ENCODE results near the gene TMEM182. TPM values are rescaled to one million over a fixed set of nuclear protein-coding genes. Genes with fewer than 3 reads are reported as not detected.
A peak's percentile ranks its signal among the peaks of the same experiment; 100 is the strongest.

The TMEM182 gene
- total RNA-seq, 1 donor from 2014 or later: 3.7 TPM

- TF ChIP-seq CTCF (IDR thresholded peaks at IDR 0.05): peak; percentile 45
- no peaks in the 10 kb centered on the region for H3K4me1 ChIP-seq
- DNase-seq (peak; percentile 41), ATAC-seq (peak; percentile 57 to 64)
- intact Hi-C loops (cut with DNase I): no loop called here
- H3K36me3 ChIP-seq: no peaks in the 10 kb centered on the region
- H3K27me3 ChIP-seq (ENCODE audit: low read depth): no peaks in the 10 kb centered on the region
- H3K4me3 ChIP-seq: no peak overlapping the region
- no peaks in the 10 kb centered on the region for H3K9me3 ChIP-seq
- no peak overlapping the region for H3K27ac ChIP-seq
Measured at GRCh38 chr2:102841107-102841840, 79.4 kb downstream of the TMEM182 start.

GRCh38 chr2:102843764-102844443, 82.1 kb downstream of the TMEM182 start:
- Histone ChIP-seq H3K4me3 (no peak overlapping the region), H3K4me1 (peaks cover 5% of the 10 kb centered on the region), H3K9me3 (no peaks in the 10 kb centered on the region), H3K27me3 (ENCODE audit: low read depth) (no peaks in the 10 kb centered on the region), H3K36me3 (no peaks in the 10 kb centered on the region), H3K27ac (no peak overlapping the region)
- ATAC-seq (no peak), DNase-seq (no peak)
- TF ChIP-seq CTCF (IDR thresholded peaks at IDR 0.05): no peak
- intact Hi-C loops (cut with DNase I): no loop called here

- DNase-seq (no peak), ATAC-seq (no peak)
- H3K9me3 ChIP-seq: no peaks in the 10 kb centered on the region
- no peak overlapping the region for H3K4me3 ChIP-seq
- H3K36me3 ChIP-seq: no peaks in the 10 kb centered on the region
- H3K27me3 ChIP-seq (ENCODE audit: low read depth): no peaks in the 10 kb centered on the region
- H3K27ac ChIP-seq: no peak overlapping the region
- no peak for TF ChIP-seq CTCF (IDR thresholded peaks at IDR 0.05)
- intact Hi-C loops (cut with DNase I): no loop called here
- peaks cover 7% of the 10 kb centered on the region for H3K4me1 ChIP-seq
Measured at GRCh38 chr2:102844911-102845310, 83.1 kb downstream of the TMEM182 start.

GRCh38 chr2:102848366-102848839, 86.6 kb downstream of the TMEM182 start:
- H3K4me3 ChIP-seq: peak overlapping the region; percentile 31
- TF ChIP-seq CTCF (IDR thresholded peaks at IDR 0.05): no peak
- peak; percentile 82 to 87 for ATAC-seq

GRCh38 chr2:102850888-102851287, 89.1 kb downstream of the TMEM182 start:
- intact Hi-C loops (cut with DNase I): no loop called here
- Histone ChIP-seq H3K27me3 (ENCODE audit: low read depth) (no peaks in the 10 kb centered on the region), H3K36me3 (no peaks in the 10 kb centered on the region), H3K4me3 (no peak overlapping the region), H3K4me1 (peaks cover 7% of the 10 kb centered on the region), H3K27ac (no peak overlapping the region), H3K9me3 (no peaks in the 10 kb centered on the region)
- DNase-seq: no peak
- TF ChIP-seq CTCF (IDR thresholded peaks at IDR 0.05): no peak
- ATAC-seq: no peak

More at GRCh38 chr2:102848366-102848839, 86.6 kb downstream of the TMEM182 start:
- peaks cover 7% of the 10 kb centered on the region for H3K4me1 ChIP-seq
- H3K36me3 ChIP-seq: no peaks in the 10 kb centered on the region
- no peaks in the 10 kb centered on the region for H3K27me3 ChIP-seq (ENCODE audit: low read depth)
- H3K9me3 ChIP-seq: no peaks in the 10 kb centered on the region
- intact Hi-C loops (cut with DNase I): no loop called here
- H3K27ac ChIP-seq: no peak overlapping the region
- peak; percentile 87 for DNase-seq
